Lung (tissue), 12 donors: ENCODE measurements around the gene CGNL1. TPM values are rescaled to one million over a fixed set of nuclear protein-coding genes. Genes with fewer than 3 reads are reported as not detected.
A peak's percentile ranks its signal among the peaks of the same experiment; 100 is the strongest.

ENCODE experiments used
- ATAC-seq: fragments of 200-7000 bp; cut with Tn5 transposase; one replicate; pipeline ENCODE4 v1.9.1; 2020; ENCODE audit warnings: moderate number of reproducible peaks; ENCODE audit not compliant: insufficient read depth, low FRiP score
- DNase-seq, 3 donors: peaks; one replicate each; pipeline ENCODE4 v3.0.0-alpha.2; 2013 to 2017
- H3K27ac ChIP-seq, 2 donors: one replicate each; pipeline ENCODE4 v1.5.1; 2013; ENCODE audit warnings: mild to moderate bottlenecking in 2 of 2, moderate library complexity in 2 of 2, control low read depth in 1 of 2, inconsistent platforms in 1 of 2, low read depth in 1 of 2, low read length in 1 of 2
- H3K27me3 ChIP-seq, 3 donors: one replicate each; pipeline ENCODE4 v1.5.1; 2013; ENCODE audit warnings: low read length in 2 of 3; ENCODE audit not compliant: control insufficient read depth in 3 of 3, insufficient read depth in 3 of 3
- H3K36me3 ChIP-seq, 4 donors: one replicate each; pipeline ENCODE4 v1.5.1; 2013; ENCODE audit warnings: low read length in 4 of 4, mild to moderate bottlenecking in 1 of 4, moderate library complexity in 1 of 4; ENCODE audit not compliant: control insufficient read depth in 4 of 4, insufficient read depth in 4 of 4
- H3K4me1 ChIP-seq, 5 donors: one replicate each; pipeline ENCODE4 v1.5.1; 2013; ENCODE audit warnings: low read length in 5 of 5, mild to moderate bottlenecking in 2 of 5, moderate library complexity in 1 of 5; ENCODE audit not compliant: control insufficient read depth in 5 of 5, insufficient read depth in 5 of 5
- H3K4me3 ChIP-seq: one replicate; pipeline ENCODE4 v1.5.1; 2013; ENCODE audit warnings: mild to moderate bottlenecking, control low read depth, moderate library complexity
- H3K9ac ChIP-seq, 2 donors: one replicate each; pipeline ENCODE4 v1.5.1; 2013; ENCODE audit warnings: low read length in 2 of 2, control low read depth in 1 of 2; ENCODE audit not compliant: insufficient read depth in 1 of 2
- H3K9me3 ChIP-seq, 4 donors: one replicate each; pipeline ENCODE4 v1.5.1; 2013; ENCODE audit warnings: low read length in 3 of 4, mild to moderate bottlenecking in 1 of 4, moderate library complexity in 1 of 4; ENCODE audit not compliant: control insufficient read depth in 4 of 4, insufficient read depth in 3 of 4
- WGBS, 2 donors: extraction: QIAGEN DNeasy Blood & Tissue Kit; methylation state at CpG; one replicate each; pipeline ENCODE4 v1.1.7; 2013; 5-methylcytosine and 5-hydroxymethylcytosine counted together
- polyA plus RNA-seq, 2 donors: library from polyadenylated mRNA; stranded (reverse); fragments of 200-250 nt; gene quantifications; one replicate each; pipeline ENCODE4 v1.2.1, GENCODE V29; 2013
- total RNA-seq, 2 donors: library from RNA; depleted of rRNA in 1 of 2; stranded (reverse); fragments of >200 nt in 1 of 2; gene quantifications; one replicate each; pipeline ENCODE4 v1.2.1, GENCODE V29; 2014 to 2021
- TF ChIP-seq, protein P1 (sequence below): IDR thresholded peaks from 2 replicates; pipeline ENCODE4 v1.5.1; 2012; ENCODE audit warnings: mild to moderate bottlenecking; ENCODE audit errors: control extremely low read depth, extremely low read depth
- donor health status: control.
- donor health status: control.
- donor health status: Bipolar disorder and iron deficiency.
- donor health status: healthy.
- donor health status: DM: yes; HTN: yes; CAD: no.

The CGNL1 gene
- total and polyA plus RNA-seq, 4 donors, result 9.0 to 42.5 (median 22.9) TPM

DNA sequence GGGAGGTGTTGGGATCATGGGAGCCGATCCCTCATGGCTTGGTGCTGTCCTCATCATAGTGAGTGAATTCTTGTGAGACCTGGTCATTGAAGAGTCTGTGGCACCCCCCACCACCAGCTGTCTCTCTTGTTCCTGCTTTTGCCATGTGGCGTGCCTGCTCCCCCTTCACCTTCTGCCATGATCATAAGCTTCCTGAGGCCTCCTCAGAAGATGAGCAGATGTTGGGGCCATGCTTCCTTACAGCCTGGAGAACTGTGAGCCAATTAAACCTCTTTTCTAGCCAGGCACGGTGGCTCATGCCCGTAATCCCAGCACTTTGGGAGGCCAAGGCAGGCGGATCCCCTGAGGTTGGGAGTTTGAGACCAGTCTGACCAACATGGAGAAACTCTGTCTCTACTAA, 37.0 kb upstream of the CGNL1 start:
- 90 to 92% methylated on average over 5 of the region's 5 CpGs for whole genome bisulfite sequencing, 2 donors
- H3K4me1 ChIP-seq, result peaks cover 0 to 11% (median 0%) of the 10 kb centered on the region in 5 donors
- no peaks in the 10 kb centered on the region for H3K36me3 ChIP-seq
- DNase-seq (no peak), ATAC-seq (no peak)
- TF ChIP-seq, protein P1, sequence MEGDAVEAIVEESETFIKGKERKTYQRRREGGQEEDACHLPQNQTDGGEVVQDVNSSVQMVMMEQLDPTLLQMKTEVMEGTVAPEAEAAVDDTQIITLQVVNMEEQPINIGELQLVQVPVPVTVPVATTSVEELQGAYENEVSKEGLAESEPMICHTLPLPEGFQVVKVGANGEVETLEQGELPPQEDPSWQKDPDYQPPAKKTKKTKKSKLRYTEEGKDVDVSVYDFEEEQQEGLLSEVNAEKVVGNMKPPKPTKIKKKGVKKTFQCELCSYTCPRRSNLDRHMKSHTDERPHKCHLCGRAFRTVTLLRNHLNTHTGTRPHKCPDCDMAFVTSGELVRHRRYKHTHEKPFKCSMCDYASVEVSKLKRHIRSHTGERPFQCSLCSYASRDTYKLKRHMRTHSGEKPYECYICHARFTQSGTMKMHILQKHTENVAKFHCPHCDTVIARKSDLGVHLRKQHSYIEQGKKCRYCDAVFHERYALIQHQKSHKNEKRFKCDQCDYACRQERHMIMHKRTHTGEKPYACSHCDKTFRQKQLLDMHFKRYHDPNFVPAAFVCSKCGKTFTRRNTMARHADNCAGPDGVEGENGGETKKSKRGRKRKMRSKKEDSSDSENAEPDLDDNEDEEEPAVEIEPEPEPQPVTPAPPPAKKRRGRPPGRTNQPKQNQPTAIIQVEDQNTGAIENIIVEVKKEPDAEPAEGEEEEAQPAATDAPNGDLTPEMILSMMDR, result no peak
- H3K4me3 ChIP-seq, result no peak overlapping the region
- H3K27ac ChIP-seq, result no peak overlapping the region
- no peaks in the 10 kb centered on the region for H3K9me3 ChIP-seq
- no peaks in the 10 kb centered on the region for H3K27me3 ChIP-seq
- no peak overlapping the region for H3K9ac ChIP-seq

DNA sequence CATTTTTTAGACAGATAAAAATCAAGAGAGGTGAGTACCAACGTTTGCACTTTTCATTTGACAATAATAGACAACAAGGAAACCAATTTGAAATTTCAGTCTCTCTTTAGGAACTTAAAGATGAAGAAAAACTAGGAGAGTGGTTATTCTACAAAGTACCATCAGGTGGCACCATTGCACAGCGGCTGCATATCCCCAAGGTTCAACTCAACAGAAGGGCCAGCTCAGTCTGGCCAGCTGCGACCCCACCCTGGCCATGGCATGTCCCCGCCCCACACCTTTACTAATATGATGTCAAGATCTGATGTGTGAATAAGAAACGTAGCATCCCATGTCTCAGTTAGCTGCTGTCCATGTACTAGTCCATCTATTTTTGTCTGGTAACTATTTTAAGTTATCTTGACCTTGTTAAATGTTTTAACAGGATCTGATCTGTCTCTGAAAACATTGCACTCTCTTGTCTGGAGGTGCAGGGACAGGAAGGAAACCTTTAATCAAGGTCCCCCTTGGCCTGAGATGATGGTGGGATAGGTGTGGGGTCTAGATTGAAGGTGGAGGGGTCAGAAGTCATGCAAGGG, 35.5 kb upstream of the CGNL1 start:
- H3K27me3 ChIP-seq, result no peaks in the 10 kb centered on the region
- no peaks in the 10 kb centered on the region for H3K9me3 ChIP-seq
- H3K27ac ChIP-seq, result no peak overlapping the region
- H3K4me1 ChIP-seq, result peaks cover 0 to 7% (median 0%) of the 10 kb centered on the region in 5 donors
- TF ChIP-seq, protein P1, result peak; percentile 80
- ATAC-seq, result peak; percentile 73
- DNase-seq, result peak; percentile 72 to 85 (median 76)
- WGBS, 2 donors, result 1 to 3% methylated on average over 5 of the region's 5 CpGs
- peak overlapping the region in 1 of 2 donors; percentile 13 for H3K9ac ChIP-seq
- no peaks in the 10 kb centered on the region for H3K36me3 ChIP-seq
- H3K4me3 ChIP-seq, result no peak overlapping the region

DNA sequence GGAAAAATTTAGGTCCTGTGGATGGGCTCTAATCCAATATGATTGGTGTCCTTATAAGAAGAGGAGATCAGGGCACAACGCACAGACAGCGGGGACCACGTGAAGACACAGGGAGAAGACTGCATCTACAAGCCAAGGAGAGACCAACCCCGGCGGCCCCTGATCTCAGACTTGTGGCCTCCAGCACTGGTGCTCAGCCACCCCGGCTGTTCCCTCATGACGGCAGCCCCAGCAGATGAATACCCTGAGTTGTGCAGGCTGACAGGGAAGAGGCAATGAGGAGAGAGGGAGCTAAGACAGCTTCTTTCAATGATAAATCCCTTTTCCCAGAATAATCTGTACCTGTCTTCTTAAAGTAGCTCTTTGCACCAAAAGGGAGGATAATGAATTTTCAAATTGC, 33.3 kb upstream of the CGNL1 start:
- H3K27me3 ChIP-seq, result no peaks in the 10 kb centered on the region
- no peaks in the 10 kb centered on the region for H3K9me3 ChIP-seq
- DNase-seq (no peak), ATAC-seq (no peak)
- no peak overlapping the region for H3K9ac ChIP-seq
- no peaks in the 10 kb centered on the region for H3K36me3 ChIP-seq
- peaks cover 0 to 4% (median 0%) of the 10 kb centered on the region in 5 donors for H3K4me1 ChIP-seq
- TF ChIP-seq, protein P1, result no peak
- no peak overlapping the region for H3K4me3 ChIP-seq
- WGBS, 2 donors, result 92 to 95% methylated on average over 7 of the region's 7 CpGs
- no peak overlapping the region for H3K27ac ChIP-seq

DNA sequence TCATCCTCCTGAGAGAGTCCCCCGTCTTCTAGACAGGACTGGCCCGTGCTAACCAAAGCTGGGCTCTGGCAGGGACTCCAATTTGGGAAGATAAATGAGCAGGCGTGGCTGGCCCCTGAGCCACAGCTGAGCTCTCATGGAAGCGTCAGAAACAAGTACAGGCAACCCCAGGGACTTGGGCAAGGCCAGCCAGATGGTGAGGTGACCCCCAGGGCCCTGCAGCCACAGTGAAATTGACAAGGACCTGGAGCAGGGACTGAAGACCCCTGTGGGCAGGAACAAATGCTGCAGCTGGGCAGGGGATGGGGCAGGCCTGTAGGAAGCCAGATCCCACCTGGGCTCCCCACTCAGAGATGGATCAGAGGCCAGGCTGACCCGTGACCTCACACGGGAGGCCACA, 32.8 kb upstream of the CGNL1 start:
- Histone ChIP-seq H3K9ac (no peak overlapping the region), H3K27ac (no peak overlapping the region), H3K9me3 (no peaks in the 10 kb centered on the region), H3K36me3 (no peaks in the 10 kb centered on the region), H3K4me3 (no peak overlapping the region), H3K4me1 (peaks cover 0 to 4% (median 0%) of the 10 kb centered on the region in 5 donors), H3K27me3 (no peaks in the 10 kb centered on the region)
- 79 to 83% methylated on average over 6 of the region's 6 CpGs for WGBS, 2 donors
- ATAC-seq, result no peak
- DNase-seq, result no peak
- TF ChIP-seq, protein P1, result no peak
